A549 (cell line): ENCODE results near the gene SLC37A2.

ENCODE experiments used
- CEBPB ChIP-seq, 2 experiments: fragments of >200 bp in 1 of 2; sonication (Bioruptor Twin) in 1 of 2; formaldehyde crosslinking in 1 of 2; IDR thresholded peaks; 2 replicates each; pipeline ENCODE4 v1.6.1; 2012 to 2016
- ESRRA ChIP-seq: fragments of 150-350 bp; IDR thresholded peaks from 2 replicates; pipeline ENCODE4 v1.6.1; 2014; ENCODE audit warnings: mild to moderate bottlenecking, low read length, borderline replicate concordance
- HDAC2 ChIP-seq: fragments of 200-600 bp; sonication (generic); IDR thresholded peaks from 2 replicates; pipeline ENCODE4 v1.6.1; 2016
- JUNB ChIP-seq: fragments of >200 bp; sonication (Bioruptor Twin); formaldehyde crosslinking; IDR thresholded peaks from 2 replicates; pipeline ENCODE4 v1.6.1; 2016
- MAFK ChIP-seq: fragments of 450-650 bp; IDR thresholded peaks from 2 replicates; pipeline ENCODE4 v1.6.1; 2014; ENCODE audit not compliant: partially characterized antibody
- POLR2A ChIP-seq: IDR thresholded peaks from 2 replicates; pipeline ENCODE4 v1.6.1; 2012; ENCODE audit warnings: mild to moderate bottlenecking, low read length
- RAD21 ChIP-seq, 2 experiments: fragments of >200 bp in 1 of 2; sonication (Bioruptor Twin) in 1 of 2; formaldehyde crosslinking in 1 of 2; IDR thresholded peaks in 1 of 2; conservative IDR thresholded peaks in 1 of 2; 2 replicates in 1 of 2; 3 replicates in 1 of 2; pipeline ENCODE4 v1.6.1; 2012 to 2018; ENCODE audit warnings: inconsistent platforms in 1 of 2
- TF ChIP-seq, protein P1 (sequence below): fragments of >200 bp; sonication (Bioruptor Twin); formaldehyde crosslinking; IDR thresholded peaks from 3 replicates; pipeline ENCODE4 v1.5.1; 2016

- TF ChIP-seq, protein P1, sequence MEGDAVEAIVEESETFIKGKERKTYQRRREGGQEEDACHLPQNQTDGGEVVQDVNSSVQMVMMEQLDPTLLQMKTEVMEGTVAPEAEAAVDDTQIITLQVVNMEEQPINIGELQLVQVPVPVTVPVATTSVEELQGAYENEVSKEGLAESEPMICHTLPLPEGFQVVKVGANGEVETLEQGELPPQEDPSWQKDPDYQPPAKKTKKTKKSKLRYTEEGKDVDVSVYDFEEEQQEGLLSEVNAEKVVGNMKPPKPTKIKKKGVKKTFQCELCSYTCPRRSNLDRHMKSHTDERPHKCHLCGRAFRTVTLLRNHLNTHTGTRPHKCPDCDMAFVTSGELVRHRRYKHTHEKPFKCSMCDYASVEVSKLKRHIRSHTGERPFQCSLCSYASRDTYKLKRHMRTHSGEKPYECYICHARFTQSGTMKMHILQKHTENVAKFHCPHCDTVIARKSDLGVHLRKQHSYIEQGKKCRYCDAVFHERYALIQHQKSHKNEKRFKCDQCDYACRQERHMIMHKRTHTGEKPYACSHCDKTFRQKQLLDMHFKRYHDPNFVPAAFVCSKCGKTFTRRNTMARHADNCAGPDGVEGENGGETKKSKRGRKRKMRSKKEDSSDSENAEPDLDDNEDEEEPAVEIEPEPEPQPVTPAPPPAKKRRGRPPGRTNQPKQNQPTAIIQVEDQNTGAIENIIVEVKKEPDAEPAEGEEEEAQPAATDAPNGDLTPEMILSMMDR, result no peak
- TF ChIP-seq POLR2A (no peak), JUNB (no peak), HDAC2 (no peak), CEBPB (IDR thresholded peaks at IDR 0.05) (no peak), ESRRA (no peak), MAFK (no peak), RAD21 (conservative IDR thresholded peaks at IDR 0.05 in 1 of 2, IDR thresholded peaks at IDR 0.05 in 1 of 2) (no peak)
Observed at GRCh38 chr11:125075242-125075625, 12.1 kb downstream of the SLC37A2 start.
